ENCODE measurements around the gene PCDHA6. TPM values are rescaled to one million over a fixed set of nuclear protein-coding genes. Genes with fewer than 3 reads are reported as not detected.

The PCDHA6 gene
- total and polyA plus RNA-seq, 2 of the 8 experiments (the other 6 are each of a cell fraction or from before 2014, with no cell fraction given) = 0.71 to 7.1 TPM

DNA sequence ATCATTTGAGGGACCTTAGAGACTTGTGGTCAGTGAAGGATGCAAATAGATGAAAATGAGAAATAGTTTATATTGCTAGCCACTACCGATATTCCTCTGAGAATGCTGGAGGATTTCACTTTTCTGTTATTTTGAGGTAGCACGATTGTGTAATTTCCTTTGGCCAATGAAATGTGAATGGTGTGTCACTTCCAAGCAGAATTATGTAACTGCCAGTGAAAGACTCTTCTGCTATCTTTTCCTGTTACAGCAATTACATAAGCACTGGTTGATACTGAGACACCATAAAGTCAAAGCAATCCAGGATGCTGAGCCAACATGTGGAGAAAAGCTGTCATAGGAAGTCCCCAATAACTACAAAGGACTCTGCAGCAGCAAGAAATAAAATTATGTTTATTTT, 36.7 kb upstream of the PCDHA6 start:
- peaks cover 0 to 3% (median 0%) of the 10 kb centered on the region in 4 experiments; a peak in 1 of 8 replicates for H3K36me3 ChIP-seq (ENCODE audit: control insufficient read depth in 2 of 4, insufficient read depth in 4 of 4, low read length in 3 of 4)
- H2BK12ac ChIP-seq (ENCODE audit: low read depth, low read length) = no peak overlapping the region
- no peaks in the 10 kb centered on the region for H3K79me1 ChIP-seq (ENCODE audit: low read depth, low read length)
- H3K27ac ChIP-seq (ENCODE audit: low read depth, low read length) = no peak overlapping the region
- ChIA-PET POLR2A (ENCODE audit: partially characterized antibody) (no interaction called here), CTCF (ENCODE audit: partially characterized antibody) (interaction anchor here (1.1 to 2.7 kb wide), 2 partner anchors 15 to 51 kb away, joined by 4 to 12 read pairs; partner anchors contain the start of gene PCDHA8)
- no peak overlapping the region for H3K4me2 ChIP-seq (ENCODE audit: insufficient read depth in 1 of 2, low read depth in 2 of 2, low read length in 2 of 2)
- peaks cover 14 to 35% of the 10 kb centered on the region in 2 experiments for H3K9me3 ChIP-seq (ENCODE audit: insufficient read depth in 2 of 2, low read depth in 1 of 2, low read length in 1 of 2)
- H4K8ac ChIP-seq (ENCODE audit: extremely low read depth, insufficient read depth, low read length) = no peak overlapping the region
- H3K79me2 ChIP-seq (ENCODE audit: control insufficient read depth in 1 of 2, insufficient read depth in 2 of 2, low read length in 2 of 2) = no peaks in the 10 kb centered on the region
- H3K4ac ChIP-seq (replicated peaks; ENCODE audit: insufficient read length, low read depth, low read length) = no peak overlapping the region
- no peak overlapping the region for H4K5ac ChIP-seq (ENCODE audit: insufficient read length, low read depth, low read length)
- no peak overlapping the region for H4K91ac ChIP-seq (replicated peaks; ENCODE audit: insufficient read length, low read length)
- H3K18ac ChIP-seq (ENCODE audit: extremely low read depth, low read length) = no peak overlapping the region
- H3K23ac ChIP-seq (ENCODE audit: insufficient read length) = no peak overlapping the region
- TF ChIP-seq POLR2A (IDR thresholded peaks at IDR 0.05; ENCODE audit: control extremely low read depth in 1 of 2, low read depth in 2 of 2, low read length in 2 of 2) = no peak
- no peak for TF ChIP-seq SIRT6 (IDR thresholded peaks at IDR 0.05; ENCODE audit: low read length)
- no peak for TF ChIP-seq GTF2F1 (IDR thresholded peaks at IDR 0.05; ENCODE audit: borderline replicate concordance, low read depth, low read length)
- no peak for TF ChIP-seq SAP30 (IDR thresholded peaks at IDR 0.05; ENCODE audit: insufficient read depth, insufficient replicate concordance, low read length)
- TF ChIP-seq ASH2L (IDR thresholded peaks at IDR 0.05; ENCODE audit: low read length) = no peak
- TF ChIP-seq SP2 (IDR thresholded peaks at IDR 0.05; ENCODE audit: low read length) = no peak
- no peak for TF ChIP-seq CTBP2 (IDR thresholded peaks at IDR 0.05; ENCODE audit: borderline replicate concordance, insufficient read depth, insufficient read length, low read length)
- no peak for TF ChIP-seq NRF1 (IDR thresholded peaks at IDR 0.05; ENCODE audit: low read depth, low read length)
- no peak for TF ChIP-seq KDM5A (IDR thresholded peaks at IDR 0.05; ENCODE audit: low read length)
- no peak for TF ChIP-seq TAF1 (IDR thresholded peaks at IDR 0.05; ENCODE audit: low read depth, low read length)
- no peak for TF ChIP-seq EGR1 (IDR thresholded peaks at IDR 0.05; ENCODE audit: borderline replicate concordance, low read depth, low read length)
- 91% methylated on average over 2 of the region's 2 CpGs; no CpG with 5 or more reads in 1 of the 2 experiments for WGBS, 2 experiments (ENCODE audit: extremely low coverage in 1 of 2, insufficient coverage in 1 of 2, insufficient read length in 1 of 2, insufficient replicate concordance in 2 of 2, low coverage in 1 of 2, low lambda C conversion rate in 2 of 2, missing lambda C conversion rate in 1 of 2)
- no peak overlapping the region for H2BK15ac ChIP-seq (ENCODE audit: low read length)
- DNase-seq (ENCODE audit: low read depth in 1 of 2, low spot score in 2 of 2) (no peak), FAIRE-seq (no peak)
- H2BK20ac ChIP-seq (ENCODE audit: low read length) = no peak overlapping the region
- H3K23me2 ChIP-seq (ENCODE audit: low read depth, low read length) = no peaks in the 10 kb centered on the region
- H4K20me1 ChIP-seq (replicated peaks in 1 of 2; ENCODE audit: control insufficient read depth in 1 of 2, insufficient read depth in 2 of 2, low read length in 2 of 2) = no peaks in the 10 kb centered on the region
- H2AFZ ChIP-seq (ENCODE audit: low read length) = no peak overlapping the region
- no peak overlapping the region for H2BK120ac ChIP-seq (replicated peaks; ENCODE audit: low read depth, low read length)
- H3K56ac ChIP-seq (replicated peaks; ENCODE audit: insufficient read length, low read depth, low read length) = no peak overlapping the region
- H2BK5ac ChIP-seq (ENCODE audit: low read depth, low read length) = no peak overlapping the region
- no peaks in the 10 kb centered on the region for H3K4me1 ChIP-seq (replicated peaks in 1 of 4; ENCODE audit: control insufficient read depth in 3 of 4, insufficient read depth in 4 of 4, low read length in 3 of 4)
- H3K9ac ChIP-seq (replicated peaks in 1 of 4; ENCODE audit: extremely low read depth in 1 of 4, low read depth in 3 of 4, low read length in 3 of 4) = no peak overlapping the region
- H3K4me3 ChIP-seq (ENCODE audit: extremely low read depth in 1 of 4, insufficient read depth in 2 of 4, low read depth in 3 of 4, low read length in 4 of 4) = no peak overlapping the region
- H2AK5ac ChIP-seq (ENCODE audit: low read depth, low read length) = no peak overlapping the region
- H3K27me3 ChIP-seq (replicated peaks in 1 of 4; ENCODE audit: control insufficient read depth in 3 of 4, extremely low read depth in 1 of 4, insufficient read depth in 3 of 4, low read length in 3 of 4) = no peaks in the 10 kb centered on the region
- H3K14ac ChIP-seq (ENCODE audit: insufficient read length) = no peak overlapping the region
